PFSK-1 (cell line): ENCODE measurements around the gene SF3B3.

ENCODE experiments used
- FOXP2 ChIP-seq: optimal IDR thresholded peaks from 2 replicates; pipeline ENCODE3; 2011; ENCODE audit warnings: borderline replicate concordance, control low read depth, inconsistent platforms; ENCODE audit not compliant: insufficient read depth; ENCODE audit errors: extremely low read length, extremely low read depth
- POLR2AphosphoS5 ChIP-seq: IDR thresholded peaks from 2 replicates; pipeline ENCODE4 v1.6.1; 2012; ENCODE audit warnings: low read depth, mild to moderate bottlenecking, control low read depth, low read length, moderate library complexity
- SIN3A ChIP-seq: IDR thresholded peaks from 2 replicates; pipeline ENCODE4 v1.6.1; 2012; ENCODE audit warnings: mild to moderate bottlenecking, low read length, moderate library complexity, borderline replicate concordance; ENCODE audit not compliant: insufficient read depth
- TAF1 ChIP-seq: IDR thresholded peaks from 2 replicates; pipeline ENCODE4 v1.6.1; 2012; ENCODE audit warnings: low read length, control low read depth, borderline replicate concordance; ENCODE audit not compliant: insufficient read depth

DNA sequence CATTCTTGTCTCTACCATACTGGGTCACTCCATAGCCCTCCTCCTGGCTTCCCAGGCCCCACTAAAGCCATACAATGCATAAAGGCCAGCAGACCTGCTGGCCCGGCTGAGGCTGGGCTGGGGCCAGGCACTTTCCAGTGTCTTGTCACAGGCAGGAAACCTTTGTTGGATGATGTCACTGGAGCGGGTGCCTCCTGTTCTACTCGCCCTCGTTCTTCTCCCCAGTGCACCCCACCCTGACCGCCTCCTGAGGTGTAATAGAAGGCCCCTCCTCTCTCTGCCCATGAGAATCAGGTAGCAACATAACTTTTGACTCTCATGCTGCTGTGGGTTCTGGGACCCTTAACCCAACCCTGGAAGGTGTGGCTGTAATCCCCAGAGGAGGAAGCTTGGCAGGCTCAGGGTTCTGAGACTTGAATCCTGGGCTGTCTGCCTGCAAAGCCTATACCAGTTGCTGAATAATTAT, 68.5 kb downstream of the SF3B3 start:
- TF ChIP-seq POLR2AphosphoS5 (no peak), TAF1 (no peak), FOXP2 (no peak), SIN3A (no peak)
